ENCODE results near the gene ANK3.
A peak's percentile ranks its signal among the peaks of the same experiment; 100 is the strongest.

ANK3 gene

DNA sequence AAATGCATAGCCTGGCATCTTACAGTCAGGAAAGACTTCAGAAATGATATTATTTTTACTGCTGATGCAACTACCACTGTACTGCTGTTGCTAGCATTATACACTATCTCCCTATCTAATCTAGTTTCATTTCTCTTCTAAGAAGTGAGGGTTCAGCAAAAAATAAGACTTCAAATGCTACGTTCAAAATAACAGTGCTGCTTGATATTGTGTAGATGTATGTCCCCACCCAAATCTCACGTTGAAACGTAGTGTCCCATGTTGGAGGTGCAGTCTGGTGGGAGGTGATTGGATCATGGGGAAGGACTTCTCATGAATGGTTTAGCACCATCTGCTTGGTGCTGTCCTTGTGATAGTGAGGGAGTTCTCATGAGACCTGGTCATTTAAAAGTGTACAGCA, 129.4 kb downstream of the ANK3 start:
- H3K4me3 Mint-ChIP-seq: no peak overlapping the region
- peak overlapping the region; percentile 68 for H3K27ac Mint-ChIP-seq
- H3K9me3 Mint-ChIP-seq: no peaks in the 10 kb centered on the region
- CTCF ChIA-PET: no interaction called here
- H3K27me3 Mint-ChIP-seq: no peaks in the 10 kb centered on the region
- peaks cover 8% of the 10 kb centered on the region for H3K4me1 Mint-ChIP-seq
- H3K36me3 Mint-ChIP-seq: peaks cover 9% of the 10 kb centered on the region
- DNase-seq: no peak

GRCh38 chr10:60258429-60258797, 131.3 kb downstream of the ANK3 start:
- CTCF ChIA-PET: no interaction called here
- H3K36me3 Mint-ChIP-seq: peaks cover 6% of the 10 kb centered on the region

GRCh38 chr10:60257767-60258428, 131.8 kb downstream of the ANK3 start:
- DNase-seq: no peak
- Mint-ChIP-seq H3K27me3 (no peaks in the 10 kb centered on the region), H3K4me3 (no peak overlapping the region), H3K9me3 (no peaks in the 10 kb centered on the region), H3K36me3 (peaks cover 6% of the 10 kb centered on the region), H3K27ac (no peak overlapping the region), H3K4me1 (peaks cover 8% of the 10 kb centered on the region)
- CTCF ChIA-PET: no interaction called here

More at GRCh38 chr10:60258429-60258797, 131.3 kb downstream of the ANK3 start:
- DNase-seq: no peak
- H3K4me1 Mint-ChIP-seq: peaks cover 8% of the 10 kb centered on the region
- no peaks in the 10 kb centered on the region for H3K9me3 Mint-ChIP-seq
- H3K27ac Mint-ChIP-seq: no peak overlapping the region
- no peak overlapping the region for H3K4me3 Mint-ChIP-seq
- no peaks in the 10 kb centered on the region for H3K27me3 Mint-ChIP-seq

DNA sequence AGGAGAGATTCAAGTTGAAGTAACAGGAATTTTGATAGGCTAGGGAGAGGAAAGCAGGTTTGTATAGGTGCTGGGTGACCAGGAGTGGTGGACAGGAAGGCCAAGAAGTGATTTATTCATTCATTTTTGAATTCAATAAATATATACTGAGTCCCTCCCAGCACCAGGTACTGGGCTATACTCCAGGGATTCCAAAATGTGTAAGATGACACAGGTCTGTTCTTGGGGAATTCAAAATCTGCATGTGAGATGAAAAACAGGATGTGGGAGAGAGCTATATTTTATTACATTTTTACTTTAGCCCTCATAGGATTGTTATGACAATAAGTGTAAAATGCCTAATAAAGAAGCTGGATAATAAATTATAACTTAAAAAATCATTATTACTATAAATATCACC, 134.9 kb downstream of the ANK3 start:
- Mint-ChIP-seq H3K9me3 (no peaks in the 10 kb centered on the region), H3K4me1 (no peaks in the 10 kb centered on the region), H3K27ac (no peak overlapping the region), H3K36me3 (no peaks in the 10 kb centered on the region), H3K4me3 (no peak overlapping the region), H3K27me3 (no peaks in the 10 kb centered on the region)
- CTCF ChIA-PET: no interaction called here
- no peak for DNase-seq

GRCh38 chr10:60253484-60253883, 136.2 kb downstream of the ANK3 start:
- Mint-ChIP-seq H3K4me3 (no peak overlapping the region), H3K9me3 (no peaks in the 10 kb centered on the region), H3K36me3 (no peaks in the 10 kb centered on the region), H3K4me1 (no peaks in the 10 kb centered on the region), H3K27me3 (no peaks in the 10 kb centered on the region), H3K27ac (no peak overlapping the region)
- no peak for DNase-seq
- CTCF ChIA-PET: no interaction called here

GRCh38 chr10:60252688-60253087, 137.0 kb downstream of the ANK3 start:
- Mint-ChIP-seq H3K27me3 (no peaks in the 10 kb centered on the region), H3K4me1 (no peaks in the 10 kb centered on the region), H3K27ac (no peak overlapping the region), H3K36me3 (no peaks in the 10 kb centered on the region), H3K4me3 (no peak overlapping the region), H3K9me3 (no peaks in the 10 kb centered on the region)
- CTCF ChIA-PET: no interaction called here
- DNase-seq: no peak

- CTCF ChIA-PET: no interaction called here
- no peaks in the 10 kb centered on the region for H3K36me3 Mint-ChIP-seq
- no peak for DNase-seq
- no peak overlapping the region for H3K4me3 Mint-ChIP-seq
- H3K4me1 Mint-ChIP-seq: no peaks in the 10 kb centered on the region
- H3K9me3 Mint-ChIP-seq: no peaks in the 10 kb centered on the region
- no peak overlapping the region for H3K27ac Mint-ChIP-seq
- H3K27me3 Mint-ChIP-seq: no peaks in the 10 kb centered on the region
Observed at GRCh38 chr10:60246382-60246781, 143.3 kb downstream of the ANK3 start.

GRCh38 chr10:60239228-60239627, 150.4 kb downstream of the ANK3 start:
- H3K27ac Mint-ChIP-seq: no peak overlapping the region
- H3K9me3 Mint-ChIP-seq: no peaks in the 10 kb centered on the region
- H3K36me3 Mint-ChIP-seq: no peaks in the 10 kb centered on the region
- no peak for DNase-seq
- H3K27me3 Mint-ChIP-seq: no peaks in the 10 kb centered on the region
- peaks cover 21% of the 10 kb centered on the region for H3K4me1 Mint-ChIP-seq
- CTCF ChIA-PET: interaction anchor here (0.6 to 2.2 kb wide), 8 partner anchors 24 to 410 kb away, joined by 3 to 7 read pairs (median 5); no protein-coding TSS in a partner anchor
- no peak overlapping the region for H3K4me3 Mint-ChIP-seq

DNA sequence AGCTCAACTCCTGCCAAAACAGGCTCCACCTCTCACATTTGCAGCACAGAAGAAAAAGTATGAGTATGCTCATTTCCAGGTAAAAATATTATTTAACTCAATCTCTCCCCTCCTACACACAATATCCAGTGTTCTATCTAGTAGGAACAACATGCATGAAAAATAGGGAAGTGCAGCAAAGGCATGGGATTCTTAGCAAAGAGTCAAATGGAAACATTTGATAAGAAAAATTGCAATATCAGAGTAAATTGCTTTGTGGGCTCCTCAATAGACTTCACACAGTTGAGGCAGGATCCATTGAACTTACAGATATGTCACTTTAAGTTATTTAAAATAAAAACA, 150.9 kb downstream of the ANK3 start:
- Mint-ChIP-seq H3K27me3 (no peaks in the 10 kb centered on the region), H3K9me3 (no peaks in the 10 kb centered on the region), H3K36me3 (no peaks in the 10 kb centered on the region), H3K27ac (no peak overlapping the region), H3K4me3 (no peak overlapping the region), H3K4me1 (peaks cover 21% of the 10 kb centered on the region)
- no peak for DNase-seq
- CTCF ChIA-PET: interaction anchor here (0.6 to 2.2 kb wide), 9 partner anchors 24 to 411 kb away, joined by 3 to 7 read pairs (median 5); no protein-coding TSS in a partner anchor

DNA sequence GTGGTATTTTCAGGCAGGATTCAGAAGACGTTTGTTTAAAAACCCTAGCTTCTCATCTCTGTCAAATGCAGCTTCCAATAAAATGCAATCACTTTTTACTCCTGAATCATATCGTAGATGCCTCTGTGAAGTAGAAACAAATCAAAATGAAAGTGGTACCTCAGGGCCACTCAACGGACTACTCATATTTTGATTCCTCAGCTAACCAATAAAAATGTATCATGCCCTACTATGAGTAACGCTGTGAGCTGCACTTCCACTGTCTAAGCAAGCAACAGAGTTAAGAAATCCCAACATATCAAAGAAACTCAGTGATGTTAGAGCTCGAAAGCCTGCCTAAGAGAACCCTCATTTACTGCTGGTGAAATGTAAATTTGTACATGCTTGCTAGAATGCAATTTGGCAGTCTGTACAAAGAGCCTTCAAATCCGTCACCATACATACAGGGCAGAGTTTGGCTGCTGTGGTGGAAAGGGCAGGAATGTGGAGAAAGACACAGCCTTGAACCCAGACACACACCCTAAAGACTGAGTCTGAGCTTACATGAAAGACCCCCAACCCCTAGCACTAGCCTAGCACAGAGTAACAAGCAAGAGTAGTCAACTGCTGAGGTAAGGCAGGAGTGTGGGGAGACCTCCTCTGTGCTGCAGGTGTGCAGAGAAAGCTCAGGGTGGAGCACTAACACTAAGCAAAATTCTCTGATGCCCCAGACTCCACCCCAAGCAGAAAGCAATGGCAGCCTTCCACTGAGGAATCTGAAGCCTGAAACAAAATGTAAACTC, 151.5 kb downstream of the ANK3 start:
- Mint-ChIP-seq H3K4me3 (peak overlapping the region; percentile 26), H3K27ac (peak overlapping the region; percentile 42), H3K4me1 (peaks cover 21% of the 10 kb centered on the region), H3K9me3 (no peaks in the 10 kb centered on the region), H3K27me3 (no peaks in the 10 kb centered on the region), H3K36me3 (no peaks in the 10 kb centered on the region)
- CTCF ChIA-PET: interaction anchor here (0.6 to 2.2 kb wide), 12 partner anchors 11 to 529 kb away, joined by 3 to 7 read pairs (median 4); no protein-coding TSS in a partner anchor
- DNase-seq: no peak

GRCh38 chr10:60236869-60237524, 152.7 kb downstream of the ANK3 start:
- Mint-ChIP-seq H3K27ac (peak overlapping the region; percentile 73), H3K4me1 (peaks cover 21% of the 10 kb centered on the region), H3K4me3 (peak overlapping the region; percentile 21), H3K27me3 (no peaks in the 10 kb centered on the region), H3K36me3 (no peaks in the 10 kb centered on the region), H3K9me3 (no peaks in the 10 kb centered on the region)
- CTCF ChIA-PET: interaction anchor here (0.8 to 1.6 kb wide), 4 partner anchors 12 to 530 kb away, joined by 3 to 5 read pairs (median 3); no protein-coding TSS in a partner anchor
- peak; percentile 44 for DNase-seq

- no peak for DNase-seq
- Mint-ChIP-seq H3K27ac (no peak overlapping the region), H3K27me3 (no peaks in the 10 kb centered on the region), H3K36me3 (no peaks in the 10 kb centered on the region), H3K4me3 (no peak overlapping the region), H3K9me3 (no peaks in the 10 kb centered on the region), H3K4me1 (peaks cover 21% of the 10 kb centered on the region)
- CTCF ChIA-PET: no interaction called here
Observed at GRCh38 chr10:60235001-60235400, 154.7 kb downstream of the ANK3 start.

GRCh38 chr10:60234551-60234950, 155.1 kb downstream of the ANK3 start:
- Mint-ChIP-seq H3K9me3 (no peaks in the 10 kb centered on the region), H3K27ac (no peak overlapping the region), H3K4me3 (no peak overlapping the region), H3K27me3 (no peaks in the 10 kb centered on the region), H3K4me1 (peaks cover 21% of the 10 kb centered on the region), H3K36me3 (no peaks in the 10 kb centered on the region)
- CTCF ChIA-PET: no interaction called here
- DNase-seq: no peak

- Mint-ChIP-seq H3K27me3 (no peaks in the 10 kb centered on the region), H3K9me3 (no peaks in the 10 kb centered on the region), H3K4me3 (no peak overlapping the region), H3K4me1 (no peaks in the 10 kb centered on the region), H3K36me3 (no peaks in the 10 kb centered on the region), H3K27ac (no peak overlapping the region)
- DNase-seq: no peak
- CTCF ChIA-PET: no interaction called here
Observed at GRCh38 chr10:60230892-60231291, 158.8 kb downstream of the ANK3 start.

All from activated naive CD4-positive, alpha-beta T cell treated with anti-CD3 and anti-CD28 coated beads, Interleukin-2, amount 10 ng/mL, durations not matched to agents 7 days and 5 days (primary cell).